ENCODE results near the gene TP53TG5.

Gene TP53TG5

GRCh38 chr20:45413479-45413878 is 35.4 kb upstream of the TP53TG5 start:
- H3K79me2 ChIP-seq (ENCODE audit: insufficient read depth, low read length), result peaks cover 30% of the 10 kb centered on the region
- H3K9me3 ChIP-seq (ENCODE audit: insufficient read depth, low read length, severe bottlenecking), result no peaks in the 10 kb centered on the region
- H3K27me3 ChIP-seq (ENCODE audit: insufficient read depth, low read length, poor library complexity), result no peaks in the 10 kb centered on the region
- no peak overlapping the region for H2AFZ ChIP-seq (ENCODE audit: low read depth, low read length)
- H3K36me3 ChIP-seq (ENCODE audit: insufficient read depth, low read length), result peaks cover 41% of the 10 kb centered on the region
- peaks cover 35% of the 10 kb centered on the region for H3K4me1 ChIP-seq (ENCODE audit: insufficient read depth, low read length)
- TF ChIP-seq CTCF (IDR thresholded peaks at IDR 0.05; ENCODE audit: borderline replicate concordance, extremely low read depth, low read length, poor library complexity, severe bottlenecking), result no peak
- TF ChIP-seq EZH2 (IDR thresholded peaks at IDR 0.05; ENCODE audit: borderline replicate concordance, low read depth, low read length, severe bottlenecking), result no peak
- no peak overlapping the region for H3K27ac ChIP-seq (ENCODE audit: low read length)
- peaks cover 6% of the 10 kb centered on the region; the same call in 1 of the 2 replicates for H4K20me1 ChIP-seq (ENCODE audit: insufficient read depth, low read length)
- no peak overlapping the region for H3K9ac ChIP-seq (ENCODE audit: low read depth, low read length)
- H3K4me3 ChIP-seq (ENCODE audit: low read depth in 1 of 2, low read length in 2 of 2), result no peak overlapping the region
- no peak overlapping the region for H3K4me2 ChIP-seq (ENCODE audit: insufficient read depth, low read length)
- ATAC-seq (ENCODE audit: insufficient read depth, low read depth) (no peak), DNase-seq (no peak)

- ATAC-seq (ENCODE audit: insufficient read depth, low read depth) (no peak), DNase-seq (no peak)
- H4K20me1 ChIP-seq (ENCODE audit: insufficient read depth, low read length), result 0 out of 2 replicates have a peak, but pooled peaks cover 2% of the 10 kb centered on the region
- H3K36me3 ChIP-seq (ENCODE audit: insufficient read depth, low read length), result peaks cover 40% of the 10 kb centered on the region
- H3K27me3 ChIP-seq (ENCODE audit: insufficient read depth, low read length, poor library complexity), result no peaks in the 10 kb centered on the region
- no peak for TF ChIP-seq CTCF (IDR thresholded peaks at IDR 0.05; ENCODE audit: borderline replicate concordance, extremely low read depth, low read length, poor library complexity, severe bottlenecking)
- no peak for TF ChIP-seq EZH2 (IDR thresholded peaks at IDR 0.05; ENCODE audit: borderline replicate concordance, low read depth, low read length, severe bottlenecking)
- H3K27ac ChIP-seq (ENCODE audit: low read length), result no peak overlapping the region
- H3K4me2 ChIP-seq (ENCODE audit: insufficient read depth, low read length), result no peak overlapping the region
- H3K9me3 ChIP-seq (ENCODE audit: insufficient read depth, low read length, severe bottlenecking), result no peaks in the 10 kb centered on the region
- peaks cover 26% of the 10 kb centered on the region for H3K79me2 ChIP-seq (ENCODE audit: insufficient read depth, low read length)
- no peak overlapping the region for H2AFZ ChIP-seq (ENCODE audit: low read depth, low read length)
- H3K9ac ChIP-seq (ENCODE audit: low read depth, low read length), result no peak overlapping the region
- H3K4me3 ChIP-seq (ENCODE audit: low read depth in 1 of 2, low read length in 2 of 2), result no peak overlapping the region
- H3K4me1 ChIP-seq (ENCODE audit: insufficient read depth, low read length), result peaks cover 35% of the 10 kb centered on the region
These were observed 34.5 kb upstream of the TP53TG5 start for GRCh38 chr20:45412653-45413052.

- H3K36me3 ChIP-seq (ENCODE audit: insufficient read depth, low read length), result peaks cover 36% of the 10 kb centered on the region
- DNase-seq, result no peak
- no peaks in the 10 kb centered on the region for H3K9me3 ChIP-seq (ENCODE audit: insufficient read depth, low read length, severe bottlenecking)
- H3K4me1 ChIP-seq (ENCODE audit: insufficient read depth, low read length), result peaks cover 38% of the 10 kb centered on the region
- H2AFZ ChIP-seq (ENCODE audit: low read depth, low read length), result no peak overlapping the region
- ATAC-seq (ENCODE audit: insufficient read depth, low read depth), result no peak
- H3K27me3 ChIP-seq (ENCODE audit: insufficient read depth, low read length, poor library complexity), result no peaks in the 10 kb centered on the region
- no peak overlapping the region for H3K4me2 ChIP-seq (ENCODE audit: insufficient read depth, low read length)
- H3K79me2 ChIP-seq (ENCODE audit: insufficient read depth, low read length), result peaks cover 26% of the 10 kb centered on the region
- H4K20me1 ChIP-seq (ENCODE audit: insufficient read depth, low read length), result no peaks in the 10 kb centered on the region
- no peak overlapping the region for H3K4me3 ChIP-seq (ENCODE audit: low read depth in 1 of 2, low read length in 2 of 2)
- H3K27ac ChIP-seq (ENCODE audit: low read length), result no peak overlapping the region
- H3K9ac ChIP-seq (ENCODE audit: low read depth, low read length), result no peak overlapping the region
- TF ChIP-seq CTCF (IDR thresholded peaks at IDR 0.05; ENCODE audit: borderline replicate concordance, extremely low read depth, low read length, poor library complexity, severe bottlenecking) (no peak), EZH2 (IDR thresholded peaks at IDR 0.05; ENCODE audit: borderline replicate concordance, low read depth, low read length, severe bottlenecking) (no peak)
These were observed 32.8 kb upstream of the TP53TG5 start for GRCh38 chr20:45410887-45411286.

Data from DND-41 (cell line).